HCEC 1CT (cell line): ENCODE data around the gene LRRK1.

Experiments
- DNase-seq: peaks from one replicate; pipeline ENCODE4 v3.0.0-alpha.2; 2017

The LRRK1 gene

DNA sequence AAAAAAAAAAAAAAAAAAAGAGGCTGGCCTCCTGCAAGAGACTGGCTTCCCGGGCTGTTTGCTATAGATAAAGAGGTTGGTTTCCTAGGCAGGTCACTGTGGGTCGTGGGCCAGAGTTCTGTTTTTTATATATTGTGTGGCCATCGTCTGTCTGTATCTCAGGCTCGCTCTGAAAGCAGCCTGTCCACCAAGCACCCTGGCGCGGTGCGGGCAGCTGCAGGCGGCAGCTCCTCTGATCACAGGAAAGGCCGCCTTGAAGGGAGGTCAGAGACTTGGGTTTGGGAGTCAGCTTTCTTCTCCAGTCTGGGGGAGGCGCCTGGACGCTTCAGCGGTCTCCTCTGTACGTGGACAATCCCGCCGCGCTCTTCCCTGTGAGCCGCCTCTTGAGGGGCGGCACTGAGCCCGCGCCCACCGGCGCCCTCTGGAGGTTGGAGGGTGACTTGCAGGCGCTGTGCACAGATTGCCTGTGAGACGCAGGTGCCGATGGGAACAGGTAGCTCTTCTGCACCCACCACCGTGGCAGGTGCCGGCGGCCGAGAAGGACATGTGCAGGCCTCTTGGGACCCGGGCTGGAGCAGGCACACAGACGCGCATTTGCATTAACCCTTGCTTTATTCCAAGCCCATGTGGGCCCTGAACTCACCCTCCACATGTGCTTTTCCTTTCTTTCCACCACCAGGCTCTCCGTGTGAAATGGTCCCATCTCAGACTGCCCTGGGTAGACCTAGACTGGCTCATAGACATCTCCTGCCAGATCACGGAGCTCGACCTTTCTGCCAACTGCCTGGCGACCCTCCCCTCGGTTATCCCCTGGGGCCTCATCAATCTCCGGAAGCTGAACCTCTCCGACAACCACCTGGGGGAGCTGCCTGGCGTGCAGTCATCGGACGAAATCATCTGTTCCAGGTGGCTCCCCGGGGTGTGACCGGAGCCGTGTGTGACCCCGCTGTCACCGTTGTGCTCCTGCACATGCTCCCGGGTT is 89.3 kb downstream of the LRRK1 start:
- DNase-seq = peak; percentile 32

DNA sequence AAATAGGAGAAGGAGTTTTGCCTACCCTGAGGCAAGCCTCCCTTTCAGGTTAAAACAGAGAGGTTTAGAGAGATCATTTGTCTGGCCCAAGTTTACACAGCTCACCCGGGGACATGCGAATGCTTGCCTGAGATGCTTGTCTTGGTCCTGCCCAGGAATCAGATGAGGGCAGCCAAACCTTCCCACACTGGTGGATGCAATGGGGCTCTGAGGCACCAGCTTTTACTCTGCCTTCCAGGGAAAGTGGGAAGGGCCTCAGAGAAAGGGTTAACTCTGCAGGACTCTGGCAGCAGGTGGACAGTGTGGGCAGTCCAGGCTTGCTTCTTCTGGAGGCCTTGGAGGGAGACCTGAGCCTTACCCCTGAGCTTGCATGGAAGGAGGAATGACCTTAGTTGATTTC is 90.0 kb downstream of the LRRK1 start:
- DNase-seq = no peak

DNA sequence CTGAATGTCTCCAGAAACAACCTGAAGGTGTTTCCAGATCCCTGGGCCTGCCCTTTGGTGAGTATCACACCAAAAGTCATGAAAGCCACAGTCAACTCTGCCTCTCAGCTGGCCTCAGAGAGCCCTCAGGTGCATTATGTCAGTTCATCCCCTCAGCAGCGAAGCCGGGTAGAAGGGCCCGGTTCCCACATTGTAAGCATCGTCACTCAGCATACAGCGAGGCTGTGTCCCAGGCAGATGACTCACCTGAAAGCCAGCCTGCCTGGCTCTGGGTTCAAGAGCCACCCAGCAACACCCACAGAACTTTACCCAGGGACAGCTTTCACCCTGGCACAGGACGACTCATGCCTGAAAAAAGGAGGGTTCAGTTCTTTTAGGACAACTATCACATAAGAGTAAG is 91.6 kb downstream of the LRRK1 start:
- no peak for DNase-seq

DNA sequence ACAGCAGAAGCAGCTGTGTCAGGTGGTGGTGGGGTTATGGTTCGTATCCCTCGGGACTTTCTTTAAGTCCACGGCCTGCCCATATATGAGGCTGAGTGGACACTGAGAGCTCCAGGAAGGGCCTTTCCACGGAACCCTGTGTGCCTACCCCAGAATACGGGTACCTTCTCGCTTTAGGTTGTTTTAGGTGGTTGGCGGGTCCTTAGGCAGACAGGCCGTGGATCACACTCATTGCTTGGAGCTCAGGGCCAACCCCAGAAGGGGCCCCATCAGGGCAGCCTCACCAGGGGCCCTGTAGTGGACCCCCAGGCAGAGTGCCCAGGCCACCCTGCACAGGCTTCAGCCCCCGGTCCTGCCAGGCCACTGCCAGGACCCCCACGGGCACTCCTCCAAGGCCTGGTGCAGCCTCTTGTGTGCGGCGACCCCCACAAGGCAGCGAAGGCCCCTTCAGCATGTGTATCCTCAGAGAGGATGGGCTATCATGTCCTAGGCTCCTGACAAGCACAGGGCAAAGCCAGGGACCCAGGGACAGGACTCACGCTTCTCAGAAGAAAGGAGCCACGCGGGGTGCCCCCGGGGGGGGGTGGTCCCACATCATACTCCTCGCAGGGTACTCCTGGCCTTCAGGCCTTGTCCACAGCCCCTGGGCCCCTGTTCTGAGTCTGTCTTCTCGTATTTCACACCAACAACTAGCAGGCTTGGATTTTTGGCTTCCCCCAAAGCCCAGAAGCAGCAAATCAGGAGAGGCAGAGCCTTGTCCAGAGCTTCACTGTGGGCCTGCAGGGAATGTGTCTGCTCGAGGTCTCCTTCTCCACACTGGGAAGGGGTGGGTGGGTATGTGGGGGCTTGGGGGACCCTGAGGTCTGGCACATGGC is 93.4 kb downstream of the LRRK1 start:
- no peak for DNase-seq

DNA sequence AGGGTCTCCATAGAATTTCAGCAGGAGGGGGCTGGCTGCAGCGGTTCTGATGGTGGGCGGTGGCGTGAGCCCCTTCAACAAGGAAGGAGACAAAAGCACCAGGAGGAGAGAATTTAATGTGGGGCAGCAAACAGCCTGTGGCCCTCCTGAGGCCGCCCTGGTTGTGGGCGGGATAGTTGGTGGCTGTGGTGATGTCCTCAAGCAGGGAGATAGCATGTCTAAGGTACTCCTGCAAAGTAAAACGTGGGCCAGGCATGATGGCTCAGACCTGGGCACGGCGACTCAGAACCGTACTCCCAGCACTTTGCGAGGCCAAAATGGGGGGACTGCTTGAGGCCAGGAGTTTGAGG is 94.0 kb downstream of the LRRK1 start:
- DNase-seq = no peak

DNA sequence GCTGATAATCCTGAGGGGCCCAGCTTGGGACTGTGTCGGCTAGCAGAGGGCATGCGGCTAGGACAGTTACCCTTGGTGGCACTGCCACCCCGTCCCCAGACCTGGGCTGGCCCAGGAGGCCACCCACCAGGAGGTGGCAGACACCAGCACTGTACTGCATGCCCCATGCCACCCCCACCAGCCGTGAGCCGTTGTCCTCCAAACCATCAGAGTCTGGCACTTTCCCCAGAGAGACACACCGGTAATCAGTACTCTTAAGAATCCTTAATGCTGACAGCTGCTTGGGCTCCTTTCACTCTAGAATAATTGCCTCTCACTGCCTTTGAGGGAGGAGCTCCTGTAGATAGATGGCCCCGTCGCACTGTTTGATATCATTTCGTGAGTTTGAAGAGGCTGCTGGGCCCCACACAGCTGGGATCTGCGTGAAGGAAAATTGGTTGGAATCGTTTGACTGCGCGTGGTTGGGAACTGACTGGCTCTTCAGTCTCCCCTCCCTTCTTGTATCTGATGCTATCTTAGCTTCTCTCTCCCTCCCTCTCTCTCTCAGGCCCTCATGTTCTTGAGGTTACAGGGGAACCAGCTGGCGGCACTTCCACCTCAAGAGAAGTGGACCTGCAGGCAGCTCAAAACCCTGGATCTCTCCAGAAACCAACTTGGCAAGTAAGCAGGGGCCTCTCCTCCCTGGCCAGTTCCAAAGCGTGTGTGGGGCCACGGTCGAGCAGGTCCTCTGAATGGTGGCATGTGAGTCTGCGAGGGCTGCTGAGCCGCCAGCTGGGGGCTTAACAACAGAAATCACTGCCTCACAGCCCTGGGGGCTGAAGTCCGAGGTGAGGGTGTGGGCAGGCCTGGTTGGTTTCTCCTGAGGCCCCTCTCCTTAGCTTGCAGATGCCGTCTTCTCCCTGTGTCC is 94.9 kb downstream of the LRRK1 start:
- DNase-seq = no peak

DNA sequence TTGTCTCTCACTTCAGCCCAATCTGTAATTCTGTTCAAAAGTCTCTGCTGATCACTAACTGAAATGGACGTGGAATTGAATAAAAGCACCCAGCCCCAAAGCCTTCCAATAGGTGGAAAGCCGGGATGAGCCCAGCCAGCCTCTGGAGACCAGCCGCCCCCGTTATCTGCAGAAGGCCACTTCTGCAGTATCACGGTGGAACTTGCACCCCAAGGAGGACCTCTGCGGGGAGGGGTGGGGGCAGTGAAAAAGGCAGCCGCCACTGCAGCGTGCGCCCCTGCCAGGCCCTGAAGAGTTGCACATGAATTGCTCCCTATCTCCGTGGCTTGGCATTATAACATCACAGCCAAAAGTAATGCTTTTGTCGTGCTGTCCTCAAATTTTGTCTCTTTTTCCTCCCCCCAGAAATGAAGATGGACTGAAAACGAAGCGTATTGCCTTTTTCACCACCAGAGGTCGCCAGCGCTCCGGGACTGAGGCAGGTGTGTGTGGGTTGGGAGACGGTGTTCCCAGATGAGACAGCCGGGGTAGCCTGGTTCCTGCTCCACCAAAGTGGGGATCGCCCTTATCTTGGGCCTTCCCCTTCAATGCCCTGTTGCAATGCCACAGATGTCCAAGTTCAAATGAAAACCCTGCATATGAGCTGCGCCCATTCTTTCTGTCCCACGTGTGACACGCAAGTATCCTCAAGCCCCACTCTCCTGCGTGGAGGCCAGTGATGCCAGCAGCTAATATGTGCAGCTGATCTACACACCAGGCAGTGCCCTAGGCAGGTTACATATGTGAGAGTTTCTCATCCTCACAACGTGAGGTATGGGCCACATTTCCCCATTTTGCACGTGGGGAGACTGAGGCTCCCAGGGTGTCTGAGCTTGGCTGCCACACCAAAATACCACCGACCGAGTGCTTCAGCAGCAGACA is 96.0 kb downstream of the LRRK1 start:
- DNase-seq = peak; percentile 42

DNA sequence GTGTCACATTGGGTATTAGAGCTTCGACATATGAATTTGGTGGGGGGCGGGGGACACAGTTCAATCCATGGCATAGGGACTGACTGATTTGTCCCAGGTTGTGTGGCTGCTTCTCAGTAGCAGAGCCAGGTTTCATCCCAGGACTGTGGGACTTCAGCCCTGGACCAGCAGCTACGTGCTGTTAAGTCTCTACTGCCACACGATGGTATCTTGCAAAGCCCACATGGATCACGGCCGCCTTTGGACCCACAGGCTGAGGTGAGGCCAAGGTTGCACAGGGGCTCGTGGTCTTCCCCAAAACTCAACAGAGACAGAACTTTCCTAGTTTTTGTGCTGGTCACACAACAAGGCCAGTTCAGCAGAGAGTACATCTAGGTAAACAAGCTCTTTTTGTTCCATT is 97.4 kb downstream of the LRRK1 start:
- no peak for DNase-seq

DNA sequence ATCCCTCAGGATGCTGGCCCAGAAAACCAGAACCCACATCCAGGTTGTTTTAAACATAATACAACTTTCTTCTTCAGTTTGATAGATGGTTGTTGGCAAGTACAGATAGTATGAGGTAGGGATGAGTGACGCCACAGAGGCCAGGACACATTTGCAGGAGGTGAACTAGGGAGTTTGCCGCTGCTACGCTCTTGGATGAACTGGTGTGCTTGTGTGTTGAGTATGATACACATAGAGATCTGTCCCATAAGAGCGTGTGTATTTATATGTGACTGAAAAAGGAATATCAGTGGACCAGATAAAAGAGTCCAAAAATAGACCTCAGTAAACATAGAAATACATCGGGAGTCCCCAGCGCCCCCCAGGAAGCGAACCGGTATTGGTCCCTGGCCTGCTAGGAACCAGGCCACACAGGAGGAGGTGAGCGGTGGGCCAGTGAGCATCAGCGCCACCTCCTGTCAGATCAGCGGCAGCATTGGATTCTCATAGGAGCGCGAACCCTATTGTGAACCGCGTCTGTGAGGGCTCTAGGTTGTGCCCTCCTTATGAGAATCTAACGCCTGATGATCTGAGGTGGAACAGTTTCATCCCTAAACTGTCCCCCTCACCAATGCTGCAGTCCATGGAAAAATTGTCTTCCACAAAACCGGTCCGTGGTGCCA is 98.1 kb downstream of the LRRK1 start:
- DNase-seq = no peak

DNA sequence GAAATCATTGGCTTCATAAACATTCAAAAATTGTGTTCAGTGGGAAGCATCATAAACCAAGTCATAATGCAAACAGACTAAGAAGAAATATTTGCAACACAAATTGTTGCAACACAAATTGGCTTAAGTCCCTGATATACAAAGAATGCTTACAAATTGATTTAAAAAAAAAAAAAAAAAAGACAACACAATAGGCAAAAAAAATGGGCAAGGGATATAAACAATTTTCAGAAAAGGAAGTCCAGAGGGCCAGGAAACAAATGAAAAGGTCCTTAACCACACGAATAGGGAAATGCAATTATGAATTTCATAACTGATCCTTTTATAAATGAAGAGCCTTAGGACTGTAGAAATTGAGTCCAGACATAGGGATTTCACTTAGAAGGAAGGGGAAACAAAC is 98.9 kb downstream of the LRRK1 start:
- peak; percentile 30 for DNase-seq

DNA sequence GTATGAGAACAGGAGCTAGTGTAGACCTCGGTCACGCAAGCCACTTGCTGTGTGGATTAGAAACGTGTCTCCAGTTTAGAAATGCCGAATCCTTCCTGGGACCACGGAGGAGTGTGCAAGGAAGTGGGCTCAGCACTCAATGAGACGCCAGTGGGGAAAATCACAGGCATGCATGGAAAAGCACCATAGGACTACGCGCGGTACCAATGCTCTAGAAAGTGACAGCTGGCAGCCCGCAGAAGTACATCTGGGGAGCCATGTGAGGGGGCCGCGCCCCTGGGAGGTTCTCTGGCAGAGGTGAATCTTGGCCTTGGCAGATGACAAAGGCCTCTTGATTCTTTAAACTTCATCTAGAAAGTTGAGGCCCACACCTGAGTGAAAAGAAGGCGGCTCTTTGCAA is 99.3 kb downstream of the LRRK1 start:
- no peak for DNase-seq

DNA sequence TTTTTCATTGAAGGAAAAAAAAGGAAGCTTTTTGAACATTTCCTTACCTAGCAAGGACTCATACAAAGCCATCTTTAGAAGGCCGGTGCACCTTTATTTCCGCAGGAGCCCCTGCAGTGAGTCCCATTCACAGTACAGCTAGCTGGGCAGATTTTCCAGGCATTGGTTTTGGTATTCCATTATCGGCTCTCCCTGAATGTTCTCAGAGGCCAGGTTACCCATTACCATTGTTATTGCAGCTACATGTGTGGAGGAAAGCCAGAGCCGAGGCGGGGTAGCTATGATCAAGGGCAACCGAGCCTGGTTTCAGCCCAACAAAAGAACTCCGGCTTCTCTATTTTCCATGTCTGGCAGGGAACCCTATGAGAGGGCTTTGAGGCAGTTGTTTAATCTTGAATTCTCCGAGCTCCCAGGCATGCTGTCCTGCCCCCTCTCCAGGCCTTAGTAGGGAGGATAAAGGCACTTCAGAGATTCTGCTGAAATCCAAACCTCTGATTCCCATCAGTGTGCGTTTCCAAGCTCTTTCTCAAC is 100.3 kb downstream of the LRRK1 start:
- no peak for DNase-seq

DNA sequence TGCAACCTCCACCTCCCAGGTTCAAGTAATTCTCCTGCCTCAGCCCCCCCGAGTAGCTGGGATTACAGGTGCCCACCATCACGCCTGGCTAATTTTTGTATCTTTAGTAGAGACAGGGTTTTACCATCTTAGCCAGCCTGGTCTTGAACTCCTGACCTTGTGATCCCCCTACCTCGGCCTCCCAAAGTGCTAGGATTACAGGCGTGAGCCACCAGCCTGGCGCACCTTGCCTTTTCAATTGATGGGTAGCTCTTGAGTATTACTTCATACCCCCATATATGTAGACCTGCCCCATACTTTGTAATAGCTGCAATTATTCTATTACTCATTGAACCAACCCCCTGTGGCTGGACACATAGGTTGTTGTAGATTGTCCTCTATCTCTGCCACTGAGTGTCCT is 101.3 kb downstream of the LRRK1 start:
- no peak for DNase-seq

DNA sequence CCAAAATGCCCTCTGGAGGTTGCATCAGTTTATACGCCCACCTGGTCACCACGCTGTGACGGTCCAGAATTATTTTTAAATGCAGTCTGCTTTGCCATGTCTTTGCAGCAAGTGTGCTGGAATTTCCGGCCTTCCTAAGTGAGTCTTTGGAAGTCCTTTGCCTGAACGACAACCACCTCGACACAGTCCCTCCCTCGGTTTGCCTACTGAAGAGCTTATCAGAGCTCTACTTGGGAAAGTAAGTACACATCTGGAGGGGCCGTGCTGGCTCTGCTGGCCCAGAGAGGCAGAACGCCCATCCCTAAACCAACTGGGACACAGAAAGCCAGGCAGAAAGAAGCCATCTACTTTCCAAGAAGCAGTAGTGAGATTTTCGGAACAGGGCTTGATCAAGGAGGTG is 101.8 kb downstream of the LRRK1 start:
- no peak for DNase-seq

DNA sequence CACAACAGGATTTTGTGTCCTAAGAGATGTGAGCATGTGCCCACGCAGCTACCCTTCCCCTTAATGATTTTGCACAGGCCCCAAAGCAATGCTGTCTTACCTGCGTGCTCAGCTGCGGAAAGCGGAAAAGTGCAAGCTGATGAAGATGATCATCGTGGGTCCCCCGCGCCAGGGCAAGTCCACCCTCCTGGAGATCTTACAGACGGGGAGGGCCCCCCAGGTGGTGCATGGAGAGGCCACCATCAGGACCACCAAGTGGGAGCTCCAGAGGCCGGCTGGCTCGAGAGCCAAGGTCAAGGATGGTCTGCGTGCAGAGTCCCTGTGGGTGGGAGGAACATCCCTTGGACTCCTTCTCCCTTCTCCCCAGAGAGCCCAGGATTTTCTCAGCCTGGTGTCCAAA is 103.1 kb downstream of the LRRK1 start:
- DNase-seq = no peak

DNA sequence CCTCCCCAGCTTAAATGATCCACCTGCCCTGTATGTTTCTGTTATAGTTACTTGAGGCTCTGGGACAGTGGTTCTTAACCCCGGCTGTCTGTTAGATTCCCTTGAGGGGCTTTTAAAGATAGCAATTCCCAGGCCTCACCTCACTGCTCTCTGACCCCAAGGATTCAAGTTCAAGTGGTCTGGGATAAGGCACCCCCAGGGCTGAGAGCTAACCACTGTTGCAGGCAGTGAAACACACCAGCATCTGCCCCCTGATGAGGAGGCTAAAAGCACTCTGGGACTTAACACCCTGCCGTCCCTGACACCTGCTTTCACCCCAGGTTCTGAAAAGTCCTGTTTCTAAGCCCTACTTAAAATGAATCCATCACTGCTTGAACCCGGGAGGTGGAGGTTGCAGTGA is 103.7 kb downstream of the LRRK1 start:
- DNase-seq = no peak

DNA sequence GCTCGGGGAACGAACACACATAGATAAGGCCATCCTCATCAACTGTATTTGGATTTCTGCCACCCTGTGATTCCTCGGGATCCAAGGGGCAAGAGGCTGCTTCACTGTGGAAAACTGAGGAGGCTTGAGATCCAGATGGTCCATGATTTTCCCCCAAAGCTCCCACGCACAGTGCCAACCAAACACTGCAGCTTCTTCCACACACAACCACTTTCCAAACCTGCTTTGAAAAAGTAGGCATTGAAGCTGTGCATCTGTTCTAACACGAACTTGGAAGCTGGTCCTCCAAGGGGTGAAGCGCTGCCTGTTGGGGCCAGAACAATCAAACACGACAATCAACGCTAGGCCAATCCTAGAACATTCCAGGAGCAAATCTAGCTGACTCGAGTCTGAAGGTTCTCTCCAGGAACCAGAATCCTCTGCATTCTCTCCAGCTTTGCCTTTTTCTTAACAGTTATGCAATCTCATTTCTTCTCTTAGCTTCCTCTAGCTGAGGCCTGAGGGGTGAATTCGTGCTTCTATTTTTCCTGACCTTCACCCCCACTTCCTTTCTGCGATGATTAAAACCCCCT is 104.4 kb downstream of the LRRK1 start:
- no peak for DNase-seq

DNA sequence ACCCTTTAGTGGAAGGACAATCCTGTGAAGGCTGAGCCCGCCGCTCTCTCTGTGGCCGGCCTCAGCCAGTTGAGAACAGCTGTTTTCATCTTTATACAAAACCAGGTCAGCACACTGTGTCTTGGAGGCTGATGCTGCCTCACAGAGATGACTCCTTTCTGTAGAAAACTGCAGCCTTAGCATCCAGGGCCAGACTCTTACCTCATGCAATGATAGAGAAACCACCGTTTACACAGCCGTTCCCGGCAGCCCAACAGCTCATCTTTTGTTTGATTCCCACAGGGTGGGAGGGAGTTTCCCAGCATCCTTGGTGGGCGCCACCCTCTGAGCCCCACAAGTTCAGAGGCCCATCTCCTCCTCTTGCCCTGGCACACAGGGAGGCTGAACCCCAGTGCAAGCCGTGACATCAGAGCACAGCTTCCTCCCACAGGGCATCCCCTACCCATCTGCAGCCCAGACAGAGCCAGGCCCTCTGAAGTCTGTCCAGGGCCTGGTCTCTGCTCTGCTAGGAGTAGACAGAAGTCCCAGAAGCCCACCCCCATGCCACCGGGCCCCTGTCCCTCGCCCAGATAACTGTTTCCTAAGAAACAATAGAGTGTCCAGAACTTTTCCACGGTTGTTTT is 105.0 kb downstream of the LRRK1 start:
- DNase-seq = no peak

DNA sequence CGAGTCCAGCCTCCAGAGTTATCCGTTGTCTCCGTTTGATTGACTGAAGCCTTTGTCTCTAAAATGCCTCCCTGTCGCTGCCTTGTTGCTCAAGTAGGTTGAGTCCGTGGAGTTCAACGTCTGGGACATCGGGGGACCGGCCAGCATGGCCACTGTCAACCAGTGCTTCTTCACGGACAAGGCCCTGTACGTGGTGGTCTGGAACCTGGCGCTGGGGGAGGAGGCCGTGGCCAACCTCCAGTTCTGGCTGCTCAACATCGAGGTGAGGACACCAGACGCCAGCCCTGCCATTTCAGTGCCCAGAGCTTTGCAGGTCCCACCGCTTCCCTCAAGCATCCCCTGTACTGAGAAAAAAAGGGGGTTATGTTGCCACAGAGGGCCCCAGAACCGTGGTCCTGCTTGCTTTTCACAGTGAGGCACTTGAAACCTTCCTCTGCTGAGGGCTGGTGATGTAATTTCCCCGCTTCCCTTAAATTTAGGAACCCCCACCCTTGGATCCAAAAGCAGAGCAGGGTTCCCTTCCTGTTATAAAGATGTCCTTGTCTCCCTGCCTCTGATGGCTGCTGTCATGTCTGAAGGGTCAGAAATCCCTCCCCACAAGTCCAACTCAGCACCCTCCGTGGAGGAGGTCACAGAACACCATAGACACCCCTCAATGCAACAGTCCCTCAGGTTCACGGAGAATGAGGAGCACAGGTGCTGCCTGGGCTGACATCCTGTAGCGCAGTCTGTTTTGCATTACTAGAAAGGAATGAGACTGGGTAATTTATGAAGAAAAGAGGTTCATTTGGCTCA is 105.7 kb downstream of the LRRK1 start:
- no peak for DNase-seq
